HCT116 (cell line): ENCODE data around the gene ARHGAP10. TPM values are rescaled to one million over a fixed set of nuclear protein-coding genes. Genes with fewer than 3 reads are reported as not detected.

Source experiments
- ATAC-seq: fragments of 200-7000 bp; cut with Tn5 transposase; 2 replicates; pipeline ENCODE4 v1.9.1; 2020; ENCODE audit warnings: mild to moderate bottlenecking, moderate library complexity
- BruUV-seq: library from RNA; stranded (reverse); fragments of 400-500 nt; replicated peaks from 2 replicates; lab custom pipeline; 2021; lab: Mats Ljungman, UMichigan
- CTCF ChIA-PET: fragments of 300-600 bp; sonication (Branson Sonifier 250); formaldehyde crosslinking; loops from one replicate; lab custom pipeline; 2021; ENCODE audit warnings: antibody characterized with exemption; lab: Charles Lee
- POLR2A ChIA-PET: fragments of 300-600, 350-600 bp; sonication (Branson Sonifier 250); formaldehyde crosslinking; loops from one replicate; lab custom pipeline; 2021; ENCODE audit warnings: antibody characterized with exemption; lab: Charles Lee
- RAD21 ChIA-PET, 2 experiments: fragments of 300-600 bp; sonication (Branson Sonifier 250); formaldehyde crosslinking; loops; one replicate each; lab custom pipeline; 2023; ENCODE audit warnings: low total read pairs in 2 of 2; ENCODE audit not compliant: uncharacterized antibody in 2 of 2, unreplicated experiment in 2 of 2, low non-redundant PET in 1 of 2; lab: Charles Lee
- DNase-seq: peaks from one replicate; pipeline ENCODE4 v3.0.0-alpha.2; 2010; ENCODE audit warnings: low read depth, low spot score
- H2AFZ ChIP-seq: fragments of 200-600 bp; shearing (Covaris generic), sonication (generic); 2 replicates; pipeline ENCODE4 v1.6.1; 2017; ENCODE audit warnings: low read depth, mixed run types, mixed read lengths, antibody characterized with exemption, low read length; ENCODE audit not compliant: poor library complexity, severe bottlenecking
- H3K27ac ChIP-seq: 2 replicates; pipeline ENCODE4 v1.5.1; 2012; ENCODE audit warnings: low read depth, low read length
- H3K27me3 ChIP-seq: fragments of 200-600 bp; sonication (generic); 2 replicates; pipeline ENCODE4 v1.6.1; 2016; ENCODE audit warnings: mixed run types, low read length, mixed read lengths; ENCODE audit not compliant: insufficient read depth
- H3K36me3 ChIP-seq, 2 experiments: fragments of 200-500 bp in 1 of 2; fragments of 200-600 bp in 1 of 2; sonication (Bioruptor generic) in 1 of 2; sonication (generic) in 1 of 2; 2 replicates each; pipeline versions ENCODE4 v1.5.1 to v1.6.1; 2014 to 2016; ENCODE audit warnings: low read length in 2 of 2, inconsistent platforms in 1 of 2, mixed read lengths in 1 of 2, mixed run types in 1 of 2; ENCODE audit not compliant: insufficient read depth in 2 of 2, control insufficient read depth in 1 of 2
- H3K4me1 ChIP-seq, 2 experiments: fragments of 200-600 bp in 1 of 2; sonication (generic) in 1 of 2; 2 replicates each; pipeline versions ENCODE4 v1.5.1 to v1.6.1; 2012 to 2017; ENCODE audit warnings: low read length in 2 of 2, inconsistent platforms in 1 of 2, mild to moderate bottlenecking in 1 of 2, mixed read lengths in 1 of 2, mixed run types in 1 of 2, moderate library complexity in 1 of 2; ENCODE audit not compliant: insufficient read depth in 2 of 2, control insufficient read depth in 1 of 2
- H3K4me2 ChIP-seq: fragments of 200-600 bp; sonication (generic); 2 replicates; pipeline ENCODE4 v1.6.1; 2017; ENCODE audit warnings: mixed run types, low read length, mixed read lengths
- H3K4me3 ChIP-seq, 2 experiments: fragments of 200-600 bp in 1 of 2; sonication (generic) in 1 of 2; replicated peaks in 1 of 2; 2 replicates each; pipeline ENCODE4 v1.5.1; 2011 to 2016; ENCODE audit warnings: low read length in 2 of 2, control low read depth in 1 of 2, low read depth in 1 of 2, mild to moderate bottlenecking in 1 of 2, mixed read lengths in 1 of 2, mixed run types in 1 of 2
- H3K79me2 ChIP-seq: fragments of 200-600 bp; sonication (generic); 2 replicates; pipeline ENCODE4 v1.6.1; 2017; ENCODE audit warnings: mild to moderate bottlenecking, mixed run types, low read length, moderate library complexity, mixed read lengths; ENCODE audit not compliant: insufficient read depth
- H3K9ac ChIP-seq: fragments of 200-600 bp; sonication (generic); 2 replicates; pipeline ENCODE4 v1.6.1; 2016; ENCODE audit warnings: low read length, mixed read lengths
- H3K9me2 ChIP-seq: fragments of 200-600 bp; sonication (generic), shearing (Covaris generic); 2 replicates; pipeline ENCODE4 v1.6.1; 2017; ENCODE audit warnings: mixed run types, mild to moderate bottlenecking, moderate library complexity; ENCODE audit not compliant: insufficient read depth
- H3K9me3 ChIP-seq, 2 experiments: fragments of 200-500 bp in 1 of 2; fragments of 200-600 bp in 1 of 2; sonication (Bioruptor generic) in 1 of 2; sonication (generic) in 1 of 2; 2 replicates each; pipeline ENCODE4 v1.6.1; 2014 to 2017; ENCODE audit warnings: low read length in 2 of 2, mixed read lengths in 2 of 2, inconsistent platforms in 1 of 2, low read depth in 1 of 2, mild to moderate bottlenecking in 1 of 2, mixed run types in 1 of 2, moderate library complexity in 1 of 2; ENCODE audit not compliant: control insufficient read depth in 1 of 2, insufficient read depth in 1 of 2
- H4K20me1 ChIP-seq: fragments of 200-600 bp; sonication (generic), shearing (Covaris generic); 2 replicates; pipeline ENCODE4 v1.6.1; 2017; ENCODE audit warnings: mixed run types, mild to moderate bottlenecking, moderate library complexity; ENCODE audit not compliant: insufficient read depth
- EZH2 ChIP-seq: fragments of 200-600 bp; sonication (generic); IDR thresholded peaks from 2 replicates; pipeline ENCODE4 v1.6.1; 2017; ENCODE audit warnings: antibody characterized with exemption, mixed run types
- FOSL1 ChIP-seq: IDR thresholded peaks from 2 replicates; pipeline ENCODE4 v1.6.1; 2012; ENCODE audit warnings: low read depth
- JUND ChIP-seq: IDR thresholded peaks from 2 replicates; pipeline ENCODE4 v1.6.1; 2012
- POLR2A ChIP-seq: IDR thresholded peaks from 2 replicates; pipeline ENCODE4 v1.7.0; 2011; ENCODE audit warnings: borderline replicate concordance; ENCODE audit not compliant: insufficient read depth, insufficient read length; ENCODE audit errors: extremely low read depth
- SIN3A ChIP-seq: IDR thresholded peaks from 2 replicates; pipeline ENCODE4 v1.6.1; 2012; ENCODE audit warnings: low read depth
- SP1 ChIP-seq: IDR thresholded peaks from 2 replicates; pipeline ENCODE4 v1.6.1; 2012; ENCODE audit warnings: low read depth
- intact Hi-C: fragments of 100-400 bp; cut with micrococcal nuclease; formaldehyde crosslinking; loops from 2 replicates; pipeline ENCODE4 v1.10.0; 2022
- total RNA-seq: library from RNA; stranded (reverse); gene quantifications from one replicate; pipeline ENCODE4 v1.2.1, GENCODE V29; 2021; ENCODE audit not compliant: unreplicated experiment

ARHGAP10 gene
- total RNA-seq, 1 experiment from 2014 or later: 24.7 TPM

DNA sequence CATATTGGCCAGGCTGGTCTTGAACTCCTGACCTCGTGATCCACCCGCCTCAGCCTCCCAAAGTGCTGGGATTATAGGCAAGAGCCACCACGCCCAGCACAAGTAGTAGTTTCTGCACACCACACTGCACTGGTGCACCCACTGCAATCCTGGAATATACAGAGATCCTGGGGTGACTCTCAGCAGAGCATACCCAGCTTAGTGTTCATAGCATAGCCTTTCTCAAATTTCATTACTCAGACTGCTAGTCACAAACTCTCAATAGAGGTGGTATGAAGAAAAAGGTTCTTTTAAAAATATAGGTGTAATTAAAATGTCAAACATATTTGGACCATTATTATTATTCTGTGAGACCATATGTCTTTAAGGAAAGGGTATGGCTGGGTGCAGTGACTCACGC lies 6.2 kb upstream of the ARHGAP10 start:
- H3K4me3 ChIP-seq: no peak overlapping the region
- H3K36me3 ChIP-seq: no peaks in the 10 kb centered on the region
- TF ChIP-seq EZH2 (no peak), SIN3A (0 out of 2 replicates have a peak, but pooled peaks have one; percentile 17)
- H3K27me3 ChIP-seq: no peaks in the 10 kb centered on the region
- H3K9ac ChIP-seq: no peak overlapping the region
- no peaks in the 10 kb centered on the region for H3K9me2 ChIP-seq
- no peak overlapping the region for H3K27ac ChIP-seq
- no TSS peak for BruUV-seq
- H3K9me3 ChIP-seq: no peaks in the 10 kb centered on the region
- peak overlapping the region; percentile 18; the same call in 1 of the 2 replicates for H3K4me2 ChIP-seq
- no peaks in the 10 kb centered on the region for H4K20me1 ChIP-seq
- DNase-seq: no peak
- H3K4me1 ChIP-seq: peaks cover 19 to 43% of the 10 kb centered on the region in 2 experiments
- intact Hi-C loops: no loop called here
- ChIA-PET CTCF (interaction anchor here (1.2 kb wide), 1 partner anchor 141 kb away, joined by 3 read pairs; no protein-coding TSS in a partner anchor), RAD21 (no interaction called here), POLR2A (interaction anchor here (0.7 kb wide), 1 partner anchor 12 kb away, joined by 4 read pairs; no protein-coding TSS in a partner anchor)
- no peak overlapping the region for H2AFZ ChIP-seq
- ATAC-seq: 0 out of 2 replicates have a peak, but pooled peaks have one; percentile 24
- no peaks in the 10 kb centered on the region for H3K79me2 ChIP-seq

DNA sequence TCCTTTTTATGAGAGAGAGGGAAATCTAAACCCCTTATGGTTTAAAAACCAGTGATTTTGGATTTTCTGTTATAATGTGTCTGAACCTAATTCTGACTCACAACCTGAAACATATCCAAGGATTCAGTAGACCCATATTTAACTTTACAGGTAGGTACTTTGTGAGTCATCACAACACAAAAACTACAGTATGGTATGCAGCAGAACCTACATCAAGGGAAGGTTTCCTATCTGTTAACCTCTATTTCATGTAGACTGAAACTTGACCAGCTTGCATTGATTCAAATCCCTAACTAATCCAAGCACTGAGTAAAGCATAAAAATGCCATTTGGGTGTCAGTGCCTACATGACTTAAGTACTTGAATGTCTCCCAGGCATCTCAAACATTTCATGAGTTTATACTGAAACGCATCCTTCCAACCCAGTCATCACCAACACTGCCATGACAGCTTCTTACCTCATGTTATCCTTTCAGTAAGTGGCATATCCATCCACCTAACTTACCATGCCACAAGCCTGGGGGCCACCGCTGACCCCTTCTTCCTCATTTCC lies 4.3 kb upstream of the ARHGAP10 start:
- ChIA-PET POLR2A (no interaction called here), CTCF (interaction anchor here (1.9 kb wide), 1 partner anchor 139 kb away, joined by 10 read pairs; no protein-coding TSS in a partner anchor), RAD21 (no interaction called here)
- Histone ChIP-seq H3K27ac (no peak overlapping the region), H3K79me2 (peaks cover under 1% of the 10 kb centered on the region; the same call in 1 of the 2 replicates), H3K27me3 (no peaks in the 10 kb centered on the region), H3K9me2 (no peaks in the 10 kb centered on the region), H3K4me2 (peak overlapping the region; percentile 46), H2AFZ (peak overlapping the region; percentile 60), H3K9me3 (no peaks in the 10 kb centered on the region), H3K36me3 (no peaks in the 10 kb centered on the region), H3K4me3 (no peak overlapping the region), H3K9ac (no peak overlapping the region), H3K4me1 (peaks cover 23 to 51% of the 10 kb centered on the region in 2 experiments), H4K20me1 (no peaks in the 10 kb centered on the region)
- TF ChIP-seq SP1 (peak; percentile 15; the same call in 1 of the 2 replicates), JUND (peak; percentile 57; the same call in 1 of the 2 replicates), FOSL1 (peak; percentile 75), POLR2A (no peak)
- ATAC-seq (no peak), DNase-seq (no peak)
- intact Hi-C loops: no loop called here
- BruUV-seq: no TSS peak
